B cell (primary cell): ENCODE measurements around the gene LRIG1. TPM values are rescaled to one million over a fixed set of nuclear protein-coding genes. Genes with fewer than 3 reads are reported as not detected.

Experiments used
- ATAC-seq: fragments of 200-7000 bp; cut with Tn5 transposase; one replicate; pipeline ENCODE4 v1.10.0; 2021; ENCODE audit warnings: low read depth, mild to moderate bottlenecking, moderate number of reproducible peaks, moderate library complexity
- CTCF ChIA-PET: fragments of 350-600 bp; sonication (Branson Sonifier 250); formaldehyde crosslinking; loops from one replicate; lab custom pipeline; 2021; ENCODE audit warnings: antibody characterized with exemption, inconsistent platforms; lab: Charles Lee
- POLR2A ChIA-PET: fragments of 350-600 bp; sonication (Branson Sonifier 250); formaldehyde crosslinking; loops from one replicate; lab custom pipeline; 2021; ENCODE audit warnings: antibody characterized with exemption; lab: Charles Lee
- DNase-seq: peaks from one replicate; pipeline ENCODE4 v3.0.0; 2013
- H2AFZ ChIP-seq: 2 replicates; pipeline ENCODE4 v1.6.1; 2012; ENCODE audit warnings: mild to moderate bottlenecking, low read depth, low read length; ENCODE audit not compliant: insufficient read depth, poor library complexity, severe bottlenecking
- H3K27ac ChIP-seq, 2 donors: 1 replicate in 1 of 2; 2 replicates in 1 of 2; pipeline ENCODE4 v1.5.1; 2012 to 2013; ENCODE audit warnings: low read length in 2 of 2, mild to moderate bottlenecking in 2 of 2, moderate library complexity in 1 of 2
- H3K27me3 ChIP-seq, 4 experiments: fragments of 200-600 bp in 1 of 4; sonication (generic) in 1 of 4; replicated peaks in 1 of 4; 1 replicate in 2 of 4; 2 replicates in 2 of 4; pipeline versions ENCODE4 v1.6.1 to v1.7.0; 2013 to 2016; ENCODE audit warnings: low read length in 3 of 4, mild to moderate bottlenecking in 2 of 4, mixed read lengths in 1 of 4, moderate library complexity in 1 of 4; ENCODE audit not compliant: insufficient read depth in 4 of 4, control insufficient read depth in 3 of 4; ENCODE audit errors: control extremely low read depth in 1 of 4
- H3K36me3 ChIP-seq, 2 experiments: replicated peaks in 1 of 2; 1 replicate in 1 of 2; 2 replicates in 1 of 2; pipeline versions ENCODE4 v1.6.1 to v1.7.1; 2013; ENCODE audit warnings: low read length in 1 of 2; ENCODE audit not compliant: insufficient read depth in 2 of 2, control insufficient read depth in 1 of 2; ENCODE audit errors: control extremely low read depth in 1 of 2, extremely low read depth in 1 of 2
- H3K4me1 ChIP-seq, 2 donors: fragments of 200-600 bp in 1 of 2; sonication (generic) in 1 of 2; 1 replicate in 1 of 2; 2 replicates in 1 of 2; pipeline versions ENCODE4 v1.5.1 to v1.6.1; 2013 to 2017; ENCODE audit warnings: low read length in 2 of 2; ENCODE audit not compliant: control insufficient read depth in 2 of 2, insufficient read depth in 2 of 2
- H3K4me2 ChIP-seq: replicated peaks from 2 replicates; pipeline ENCODE3; 2012; ENCODE audit warnings: mild to moderate bottlenecking, low read depth, low read length; ENCODE audit not compliant: poor library complexity, severe bottlenecking
- H3K4me3 ChIP-seq, 5 experiments: fragments of 200-600 bp in 1 of 5; sonication (generic) in 1 of 5; 1 replicate in 3 of 5; 2 replicates in 2 of 5; pipeline versions ENCODE4 v1.5.1 to v1.7.0; 2011 to 2016; ENCODE audit warnings: low read length in 4 of 5, mild to moderate bottlenecking in 4 of 5, low read depth in 2 of 5, control low read depth in 1 of 5, moderate library complexity in 1 of 5; ENCODE audit not compliant: insufficient read depth in 1 of 5; ENCODE audit errors: control extremely low read depth in 1 of 5, extremely low read depth in 1 of 5
- H3K79me2 ChIP-seq: fragments of 200-600 bp; sonication (generic); one replicate; pipeline ENCODE4 v1.6.0; 2016; ENCODE audit warnings: low read length; ENCODE audit not compliant: control insufficient read depth, insufficient read depth
- H3K9ac ChIP-seq: fragments of 200-600 bp; sonication (generic); 2 replicates; pipeline ENCODE4 v1.6.1; 2017; ENCODE audit warnings: mild to moderate bottlenecking, low read length, moderate library complexity
- H3K9me3 ChIP-seq, 3 donors: one replicate each; pipeline versions ENCODE4 v1.6.1 to v1.7.1; 2013; ENCODE audit warnings: low read length in 2 of 3; ENCODE audit not compliant: control insufficient read depth in 2 of 3, insufficient read depth in 1 of 3; ENCODE audit errors: control extremely low read depth in 1 of 3
- H4K20me1 ChIP-seq: 2 replicates; pipeline ENCODE4 v1.6.0; 2012; ENCODE audit warnings: mild to moderate bottlenecking, low read length; ENCODE audit not compliant: insufficient read depth, control insufficient read depth, poor library complexity, severe bottlenecking
- H3K27ac Mint-ChIP-seq: one replicate; pipeline ENCODE4 v1.8.0; 2021; ENCODE audit warnings: mixed read lengths
- H3K27me3 Mint-ChIP-seq: one replicate; pipeline ENCODE4 v1.8.0; 2021; ENCODE audit warnings: mixed read lengths
- H3K4me1 Mint-ChIP-seq: one replicate; pipeline ENCODE4 v1.8.0; 2021; ENCODE audit warnings: mixed read lengths
- H3K4me3 Mint-ChIP-seq: one replicate; pipeline ENCODE4 v1.8.0; 2021; ENCODE audit warnings: mixed read lengths
- H3K9me3 Mint-ChIP-seq: one replicate; pipeline ENCODE4 v1.8.0; 2022; ENCODE audit warnings: mixed read lengths; ENCODE audit not compliant: insufficient read depth
- CTCF ChIP-seq: fragments of 200-600 bp; IDR thresholded peaks from one replicate; pipeline ENCODE4 v1.8.0; 2022; ENCODE audit warnings: antibody characterized with exemption, mild to moderate bottlenecking
- EZH2 ChIP-seq: IDR thresholded peaks from 2 replicates; pipeline ENCODE4 v1.6.1; 2012; ENCODE audit warnings: borderline replicate concordance, low read depth, mild to moderate bottlenecking, moderate library complexity, low read length; ENCODE audit not compliant: insufficient read depth, poor library complexity, severe bottlenecking
- WGBS: methylation state at CpG from one replicate; pipeline ENCODE4 v1.1.5; 2013; ENCODE audit warnings: missing lambda C conversion rate; ENCODE audit not compliant: insufficient coverage; 5-methylcytosine and 5-hydroxymethylcytosine counted together
- intact Hi-C: fragments of 100-400 bp; cut with micrococcal nuclease; formaldehyde crosslinking; loops from one replicate; pipeline ENCODE4 v1.10.0; 2022
- polyA plus RNA-seq: library from polyadenylated mRNA; depleted of rRNA; stranded (reverse); fragments of >200 nt; gene quantifications from 2 replicates; pipeline ENCODE4 v1.2.3, GENCODE V29; 2012
- total RNA-seq, 2 donors: library from RNA; stranded (reverse); fragments of 120-200 nt in 1 of 2; gene quantifications; 1 replicate in 1 of 2; 2 replicates in 1 of 2; pipeline versions ENCODE4 v1.2.3 to v1.2.4, GENCODE V29; 2013 to 2022

LRIG1 gene
- total and polyA plus RNA-seq, 2 donors (not counting 1 experiment from before 2014, with no cell fraction given), result 9.2 to 12.4 TPM

- ATAC-seq, result no peak
- no peak for DNase-seq
- H3K27me3 Mint-ChIP-seq, result peaks cover 24% of the 10 kb centered on the region
- Histone ChIP-seq H3K4me2 (no peak overlapping the region), H2AFZ (no peak overlapping the region), H4K20me1 (no peaks in the 10 kb centered on the region), H3K4me3 (no peak overlapping the region), H3K9ac (no peak overlapping the region), H3K9me3 (no peaks in the 10 kb centered on the region), H3K27me3 (peaks cover 0 to 13% (median 5%) of the 10 kb centered on the region in 4 experiments), H3K36me3 (no peaks in the 10 kb centered on the region), H3K27ac (no peak overlapping the region), H3K4me1 (peaks cover 12 to 22% of the 10 kb centered on the region in 2 donors), H3K79me2 (peaks cover 27% of the 10 kb centered on the region)
- H3K4me1 Mint-ChIP-seq, result peaks cover 43% of the 10 kb centered on the region
- ChIA-PET CTCF (interaction anchor here (1.6 kb wide), 1 partner anchor 77 kb away, joined by 3 read pairs; no protein-coding TSS in a partner anchor), POLR2A (interaction anchor here (1.3 kb wide), 1 partner anchor 29 kb away, joined by 3 read pairs; the partner anchor contains the start of gene LRIG1)
- intact Hi-C loops, result no loop called here
- no peak overlapping the region for H3K27ac Mint-ChIP-seq
- no peak overlapping the region for H3K4me3 Mint-ChIP-seq
- 92% methylated on average over 8 of the region's 10 CpGs for WGBS
- no peaks in the 10 kb centered on the region for H3K9me3 Mint-ChIP-seq
- TF ChIP-seq EZH2 (no peak), CTCF (no peak)
Measured at GRCh38 chr3:66470956-66471686, 29.7 kb downstream of the LRIG1 start.

GRCh38 chr3:66470285-66470684 lies 30.5 kb downstream of the LRIG1 start:
- intact Hi-C loops, result no loop called here
- DNase-seq, result no peak
- H3K36me3 ChIP-seq, result no peaks in the 10 kb centered on the region
- ATAC-seq, result no peak
- H3K4me1 ChIP-seq, result peaks cover 12 to 22% of the 10 kb centered on the region in 2 donors
- no peaks in the 10 kb centered on the region for H4K20me1 ChIP-seq
- H3K4me2 ChIP-seq, result no peak overlapping the region
- H3K27me3 ChIP-seq, result peaks cover 0 to 13% (median 5%) of the 10 kb centered on the region in 4 experiments
- H3K4me1 Mint-ChIP-seq, result peaks cover 43% of the 10 kb centered on the region
- no peaks in the 10 kb centered on the region for H3K9me3 ChIP-seq
- 99% methylated on average over 5 of the region's 5 CpGs for WGBS
- ChIA-PET POLR2A (no interaction called here), CTCF (interaction anchor here (1.6 kb wide), 1 partner anchor 76 kb away, joined by 3 read pairs; no protein-coding TSS in a partner anchor)
- no peak overlapping the region for H3K27ac Mint-ChIP-seq
- H3K4me3 ChIP-seq, result no peak overlapping the region
- H3K79me2 ChIP-seq, result peaks cover 24% of the 10 kb centered on the region
- H3K27me3 Mint-ChIP-seq, result peaks cover 28% of the 10 kb centered on the region
- H3K9me3 Mint-ChIP-seq, result no peaks in the 10 kb centered on the region
- H3K4me3 Mint-ChIP-seq, result no peak overlapping the region
- H3K9ac ChIP-seq, result no peak overlapping the region
- no peak overlapping the region for H3K27ac ChIP-seq
- H2AFZ ChIP-seq, result no peak overlapping the region
- no peak for TF ChIP-seq CTCF
- TF ChIP-seq EZH2, result no peak
